CD14-positive monocyte (primary cell): Measurements from ENCODE around the gene TEX13A. TPM values are rescaled to one million over a fixed set of nuclear protein-coding genes. Genes with fewer than 3 reads are reported as not detected.
A peak's percentile ranks its signal among the peaks of the same experiment; 100 is the strongest.

ENCODE experiments used
- DNase-seq, 3 donors: peaks; one replicate each; pipeline ENCODE4 v3.0.0-alpha.2; 2011 to 2022
- H2AFZ ChIP-seq: 2 replicates; pipeline ENCODE4 v1.6.0; 2012; ENCODE audit warnings: mild to moderate bottlenecking, low read depth, low read length, inconsistent platforms; ENCODE audit not compliant: insufficient read depth, poor library complexity, severe bottlenecking
- H3K27ac ChIP-seq, 2 donors: 1 replicate in 1 of 2; 2 replicates in 1 of 2; pipeline ENCODE4 v1.5.1; 2012 to 2013; ENCODE audit warnings: low read length in 2 of 2, control low read depth in 1 of 2, inconsistent platforms in 1 of 2, low read depth in 1 of 2, mild to moderate bottlenecking in 1 of 2
- H3K27me3 ChIP-seq, 2 donors: one replicate each; pipeline versions ENCODE4 v1.6.0 to v1.6.1; 2011 to 2013; ENCODE audit warnings: low read length in 2 of 2; ENCODE audit not compliant: control insufficient read depth in 2 of 2, insufficient read depth in 2 of 2
- H3K36me3 ChIP-seq, 2 donors: replicated peaks in 1 of 2; 1 replicate in 1 of 2; 2 replicates in 1 of 2; pipeline versions ENCODE4 v1.5.1 to v1.6.1; 2012 to 2013; ENCODE audit warnings: low read length in 2 of 2, control low read depth in 1 of 2, inconsistent platforms in 1 of 2, mild to moderate bottlenecking in 1 of 2; ENCODE audit not compliant: insufficient read depth in 2 of 2, control insufficient read depth in 1 of 2
- H3K4me1 ChIP-seq, 2 donors: 1 replicate in 1 of 2; 2 replicates in 1 of 2; pipeline versions ENCODE4 v1.5.1 to v1.6.1; 2012 to 2013; ENCODE audit warnings: low read length in 2 of 2, control low read depth in 1 of 2, inconsistent platforms in 1 of 2, mild to moderate bottlenecking in 1 of 2, moderate library complexity in 1 of 2; ENCODE audit not compliant: insufficient read depth in 2 of 2, control insufficient read depth in 1 of 2
- H3K4me2 ChIP-seq: replicated peaks from 2 replicates; pipeline ENCODE3; 2012; ENCODE audit warnings: low read length, moderate library complexity, mild to moderate bottlenecking; ENCODE audit not compliant: poor library complexity, severe bottlenecking; ENCODE audit errors: extremely low read depth
- H3K4me3 ChIP-seq, 3 experiments: fragments of 200-600 bp in 1 of 3; sonication (generic) in 1 of 3; replicated peaks in 1 of 3; 1 replicate in 2 of 3; 2 replicates in 1 of 3; pipeline ENCODE4 v1.5.1; 2011 to 2013; ENCODE audit warnings: low read length in 3 of 3, mild to moderate bottlenecking in 3 of 3, control low read depth in 2 of 3, low read depth in 2 of 3, inconsistent platforms in 1 of 3, moderate library complexity in 1 of 3
- H3K79me2 ChIP-seq: 2 replicates; pipeline ENCODE4 v1.6.0; 2012; ENCODE audit warnings: mild to moderate bottlenecking, control low read depth, inconsistent platforms, low read length, moderate library complexity; ENCODE audit not compliant: insufficient read depth
- H3K9ac ChIP-seq: 2 replicates; pipeline ENCODE4 v1.6.0; 2017; ENCODE audit warnings: low read length, mild to moderate bottlenecking; ENCODE audit not compliant: insufficient read depth, poor library complexity, severe bottlenecking
- H3K9me3 ChIP-seq, 2 donors: replicated peaks in 1 of 2; 1 replicate in 1 of 2; 2 replicates in 1 of 2; pipeline versions ENCODE4 v1.5.1 to v1.6.1; 2012 to 2013; ENCODE audit warnings: low read length in 2 of 2, control low read depth in 1 of 2; ENCODE audit not compliant: control insufficient read depth in 1 of 2, insufficient read depth in 1 of 2
- H4K20me1 ChIP-seq: 2 replicates; pipeline ENCODE4 v1.6.0; 2012; ENCODE audit warnings: mild to moderate bottlenecking, low read length, control low read depth, moderate library complexity; ENCODE audit not compliant: insufficient read depth
- H3K27ac Mint-ChIP-seq, 7 donors: one replicate each; pipeline ENCODE4 v1.8.0; 2020; ENCODE audit warnings: mild to moderate bottlenecking in 7 of 7, mixed read lengths in 7 of 7, moderate library complexity in 6 of 7, inconsistent platforms in 2 of 7
- H3K27me3 Mint-ChIP-seq, 3 donors: one replicate each; pipeline ENCODE4 v1.8.0; 2021 to 2022; ENCODE audit warnings: low read depth in 3 of 3, mild to moderate bottlenecking in 3 of 3, mixed read lengths in 3 of 3, moderate library complexity in 3 of 3, inconsistent platforms in 1 of 3
- H3K36me3 Mint-ChIP-seq, 2 donors: one replicate each; pipeline ENCODE4 v1.8.0; 2020; ENCODE audit warnings: mixed read lengths in 2 of 2, inconsistent platforms in 1 of 2, mild to moderate bottlenecking in 1 of 2
- H3K4me1 Mint-ChIP-seq: one replicate; pipeline ENCODE4 v1.8.0; 2020; ENCODE audit warnings: mild to moderate bottlenecking, mixed read lengths
- H3K4me3 Mint-ChIP-seq, 2 donors: one replicate each; pipeline ENCODE4 v1.8.0; 2020; ENCODE audit warnings: mild to moderate bottlenecking in 2 of 2, mixed read lengths in 2 of 2, moderate library complexity in 1 of 2
- H3K9me3 Mint-ChIP-seq, 7 donors: one replicate each; pipeline ENCODE4 v1.8.0; 2020 to 2022; ENCODE audit warnings: mixed read lengths in 7 of 7, mild to moderate bottlenecking in 6 of 7, moderate library complexity in 6 of 7, inconsistent platforms in 2 of 7
- CTCF ChIP-seq: fragments of 200-600 bp; IDR thresholded peaks from one replicate; pipeline ENCODE4 v1.8.0; 2022; ENCODE audit warnings: antibody characterized with exemption, mild to moderate bottlenecking
- WGBS: methylation state at CpG from one replicate; pipeline ENCODE4 v1.1.5; 2013; ENCODE audit warnings: missing lambda C conversion rate; ENCODE audit not compliant: insufficient coverage; 5-methylcytosine and 5-hydroxymethylcytosine counted together
- intact Hi-C, 2 donors: fragments of 100-400 bp; cut with micrococcal nuclease; formaldehyde crosslinking; loops; one replicate each; pipeline versions ENCODE4 v1.15.0 to v1.15.1; 2023
- polyA plus RNA-seq, 3 donors: library from polyadenylated mRNA; depleted of rRNA in 1 of 3; unstranded in 2 of 3; stranded (reverse) in 1 of 3; fragments of 300-500 nt in 2 of 3; fragments of >200 nt in 1 of 3; fragmentation: Illumina TruSeq in 2 of 3; gene quantifications; 1 replicate in 2 of 3; 2 replicates in 1 of 3; pipeline ENCODE4 v1.2.3, GENCODE V29; 2012 to 2021

Gene TEX13A
- polyA plus RNA-seq, 3 donors: not detected

- Mint-ChIP-seq H3K36me3 (no peaks in the 10 kb centered on the region), H3K4me1 (no peaks in the 10 kb centered on the region), H3K4me3 (no peak overlapping the region), H3K27ac (no peak overlapping the region), H3K27me3 (peaks cover 0 to 8% (median 0%) of the 10 kb centered on the region in 3 donors), H3K9me3 (peaks cover 0 to 8% (median 3%) of the 10 kb centered on the region in 7 donors)
- H3K4me3 ChIP-seq: no peak overlapping the region
- H3K4me2 ChIP-seq: no peak overlapping the region
- H3K27me3 ChIP-seq: no peaks in the 10 kb centered on the region
- H2AFZ ChIP-seq: no peak overlapping the region
- no peaks in the 10 kb centered on the region for H3K79me2 ChIP-seq
- no peak overlapping the region for H3K27ac ChIP-seq
- intact Hi-C loops: no loop called here
- no peaks in the 10 kb centered on the region for H3K36me3 ChIP-seq
- TF ChIP-seq CTCF: no peak
- no peaks in the 10 kb centered on the region for H3K4me1 ChIP-seq
- no peak for DNase-seq
- H4K20me1 ChIP-seq: no peaks in the 10 kb centered on the region
- no peak overlapping the region for H3K9ac ChIP-seq
- WGBS: 100% methylated on average over 1 of the region's 2 CpGs
- peaks cover 0 to 10% of the 10 kb centered on the region in 2 donors for H3K9me3 ChIP-seq
Measured at GRCh38 chrX:105263171-105263570, 42.7 kb upstream of the TEX13A start.

GRCh38 chrX:105260291-105261043 is 40.0 kb upstream of the TEX13A start:
- intact Hi-C loops: no loop called here
- Histone ChIP-seq H3K79me2 (no peaks in the 10 kb centered on the region), H4K20me1 (no peaks in the 10 kb centered on the region), H3K4me2 (no peak overlapping the region), H3K27me3 (no peaks in the 10 kb centered on the region), H3K9me3 (peaks cover 0 to 10% of the 10 kb centered on the region in 2 donors), H3K4me1 (no peaks in the 10 kb centered on the region), H3K27ac (no peak overlapping the region), H2AFZ (no peak overlapping the region), H3K36me3 (no peaks in the 10 kb centered on the region), H3K4me3 (no peak overlapping the region), H3K9ac (no peak overlapping the region)
- Mint-ChIP-seq H3K27ac (peak overlapping the region in 1 of 7 donors; percentile 12), H3K27me3 (peaks cover 0 to 7% (median 0%) of the 10 kb centered on the region in 3 donors), H3K4me1 (no peaks in the 10 kb centered on the region), H3K4me3 (no peak overlapping the region), H3K36me3 (no peaks in the 10 kb centered on the region), H3K9me3 (peaks cover 0 to 8% (median 3%) of the 10 kb centered on the region in 7 donors)
- WGBS: 95% methylated on average over 2 of the region's 8 CpGs
- TF ChIP-seq CTCF: no peak
- DNase-seq: no peak
